ENCODE results near the gene OR52H1.

Gene OR52H1

DNA sequence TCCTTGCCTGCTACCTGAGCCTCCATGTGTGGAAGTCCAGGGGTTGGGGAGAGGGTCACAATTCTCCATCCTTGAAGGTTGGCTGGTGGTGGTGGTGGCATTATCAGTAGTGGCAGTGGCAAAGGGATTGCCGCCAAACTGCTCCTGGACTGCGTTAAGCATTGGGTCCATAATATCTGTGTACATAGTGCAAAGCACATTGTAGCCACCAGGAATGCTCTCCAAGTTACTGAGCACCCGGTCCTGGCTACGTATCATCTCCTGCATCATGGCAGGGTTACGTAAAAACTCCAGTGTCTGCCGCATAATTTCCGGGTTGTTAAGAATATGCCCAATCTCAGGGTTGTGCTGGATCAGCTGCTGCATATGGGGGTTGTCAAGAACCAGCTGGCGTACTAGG is 39.7 kb downstream of the OR52H1 start (continued):
- TF ChIP-seq ZNF76 (tag by site-specific recombination; IDR thresholded peaks at IDR 0.05; ENCODE audit: borderline replicate concordance, low read depth) (no peak), ZNF670 (tag by site-specific recombination; IDR thresholded peaks at IDR 0.05; ENCODE audit: low read depth) (no peak), ZFP41 (tag by site-specific recombination; IDR thresholded peaks at IDR 0.05; ENCODE audit: borderline replicate concordance) (no peak), ZNF174 (tag by site-specific recombination; IDR thresholded peaks at IDR 0.05) (no peak), FEZF1 (tag by site-specific recombination; IDR thresholded peaks at IDR 0.05) (no peak), PRDM6 (tag by site-specific recombination; IDR thresholded peaks at IDR 0.05) (no peak), ZNF140 (tag by site-specific recombination; IDR thresholded peaks at IDR 0.05) (no peak), ZBTB48 (tag by site-specific recombination; IDR thresholded peaks at IDR 0.05) (no peak)

- Histone ChIP-seq H3K4me3 (ENCODE audit: low read depth, low read length) (no peak overlapping the region), H3K36me3 (ENCODE audit: control insufficient read depth in 2 of 2, insufficient read depth in 1 of 2, low read length in 2 of 2) (no peaks in the 10 kb centered on the region), H3K27ac (ENCODE audit: extremely low read depth, low read depth, low read length) (no peak overlapping the region), H3K9me3 (ENCODE audit: control insufficient read depth, insufficient read depth, low read depth, low read length) (no peaks in the 10 kb centered on the region), H3K4me1 (ENCODE audit: control insufficient read depth, insufficient read depth, low read length) (no peaks in the 10 kb centered on the region)
- POLR2A ChIA-PET, result no interaction called here
- CTCF ChIA-PET, result interaction anchor here (0.6 to 1.3 kb wide), 2 partner anchors 32 to 99 kb away, joined by 4 to 7 read pairs; no protein-coding TSS in a partner anchor
- TF ChIP-seq KLF9 (tag by site-specific recombination; IDR thresholded peaks at IDR 0.05; ENCODE audit: low read depth) (no peak), ZNF169 (tag by site-specific recombination; IDR thresholded peaks at IDR 0.05) (no peak), ZNF404 (tag by site-specific recombination; IDR thresholded peaks at IDR 0.05) (no peak)
Measured at GRCh38 chr11:5507933-5508305, 40.4 kb downstream of the OR52H1 start.

- no peak overlapping the region for H3K27ac ChIP-seq (ENCODE audit: extremely low read depth, low read depth, low read length)
- H3K9me3 ChIP-seq (ENCODE audit: control insufficient read depth, insufficient read depth, low read depth, low read length), result no peaks in the 10 kb centered on the region
- no peaks in the 10 kb centered on the region for H3K4me1 ChIP-seq (ENCODE audit: control insufficient read depth, insufficient read depth, low read length)
- CTCF ChIA-PET, result interaction anchor here (0.6 to 1.3 kb wide), 3 partner anchors 32 to 98 kb away, joined by 4 to 7 read pairs (median 4); no protein-coding TSS in a partner anchor
- TF ChIP-seq ZBTB20 (tag by site-specific recombination; IDR thresholded peaks at IDR 0.05), result no peak
- no peaks in the 10 kb centered on the region for H3K36me3 ChIP-seq (ENCODE audit: control insufficient read depth in 2 of 2, insufficient read depth in 1 of 2, low read length in 2 of 2)
- H3K4me3 ChIP-seq (ENCODE audit: low read depth, low read length), result no peak overlapping the region
- POLR2A ChIA-PET, result no interaction called here
Measured at GRCh38 chr11:5507177-5507932, 41.0 kb downstream of the OR52H1 start.

- CTCF ChIA-PET, result interaction anchor here (1.9 kb wide), 1 partner anchor 9 kb away, joined by 4 read pairs; no protein-coding TSS in a partner anchor
- no peak for TF ChIP-seq ZNF211 (tag by site-specific recombination; IDR thresholded peaks at IDR 0.05; ENCODE audit: low read depth)
- no peak for TF ChIP-seq ZNF114 (tag by site-specific recombination; IDR thresholded peaks at IDR 0.05)
- TF ChIP-seq ZSCAN16 (tag by site-specific recombination; IDR thresholded peaks at IDR 0.05), result no peak
- POLR2A ChIA-PET, result no interaction called here
- no peak overlapping the region for H3K4me3 ChIP-seq (ENCODE audit: low read depth, low read length)
- H3K36me3 ChIP-seq (ENCODE audit: control insufficient read depth in 2 of 2, insufficient read depth in 1 of 2, low read length in 2 of 2), result no peaks in the 10 kb centered on the region
- no peak overlapping the region for H3K27ac ChIP-seq (ENCODE audit: extremely low read depth, low read depth, low read length)
- no peaks in the 10 kb centered on the region for H3K9me3 ChIP-seq (ENCODE audit: control insufficient read depth, insufficient read depth, low read depth, low read length)
- no peaks in the 10 kb centered on the region for H3K4me1 ChIP-seq (ENCODE audit: control insufficient read depth, insufficient read depth, low read length)
Measured at GRCh38 chr11:5505363-5506048, 42.8 kb downstream of the OR52H1 start.
